Upper lobe of right lung (tissue), 1 donor: ENCODE measurements around the gene CAPN10. TPM values are rescaled to one million over a fixed set of nuclear protein-coding genes. Genes with fewer than 3 reads are reported as not detected.

Source experiments
- ATAC-seq: fragments of 200-7000 bp; cut with Tn5 transposase; one replicate; pipeline ENCODE4 v1.9.1; 2020; ENCODE audit warnings: mild to moderate bottlenecking, moderate library complexity
- DNase-seq: peaks from one replicate; pipeline ENCODE4 v3.0.0-alpha.2; 2020
- H3K27ac ChIP-seq: fragments of 200-600 bp; one replicate; pipeline ENCODE4 v1.8.0; 2022
- H3K27me3 ChIP-seq: fragments of 200-600 bp; one replicate; pipeline ENCODE4 v1.8.0; 2022; ENCODE audit warnings: mild to moderate bottlenecking
- H3K36me3 ChIP-seq: fragments of 200-600 bp; one replicate; pipeline ENCODE4 v1.8.0; 2022
- H3K4me1 ChIP-seq: fragments of 200-600 bp; one replicate; pipeline ENCODE4 v1.8.0; 2022
- H3K4me3 ChIP-seq: fragments of 200-600 bp; one replicate; pipeline ENCODE4 v1.8.0; 2022; ENCODE audit warnings: mild to moderate bottlenecking
- H3K9me3 ChIP-seq: fragments of 200-600 bp; one replicate; pipeline ENCODE4 v1.8.0; 2022
- intact Hi-C: fragments of 100-400 bp; cut with DNase I; formaldehyde crosslinking; loops from one replicate; pipeline ENCODE4 v1.11.0; 2022
- total RNA-seq: library from RNA; stranded (reverse); fragmentation: NEBNext Ultra II Directional; extraction: Animal tissue kit (Norgen Biotek cat#: 25700); gene quantifications from one replicate; pipeline ENCODE4 v1.2.1, GENCODE V29; 2021
- TF ChIP-seq, protein P1 (sequence below): fragments of 200-600 bp; IDR thresholded peaks from one replicate; pipeline ENCODE4 v1.8.0; 2022; ENCODE audit warnings: antibody characterized with exemption
- donor health status: DM: no; HTN: yes; CAD: no; lungs with severe emphysema.

CAPN10 gene
- total RNA-seq, 1 donor from 2014 or later, result 31.8 TPM

DNA sequence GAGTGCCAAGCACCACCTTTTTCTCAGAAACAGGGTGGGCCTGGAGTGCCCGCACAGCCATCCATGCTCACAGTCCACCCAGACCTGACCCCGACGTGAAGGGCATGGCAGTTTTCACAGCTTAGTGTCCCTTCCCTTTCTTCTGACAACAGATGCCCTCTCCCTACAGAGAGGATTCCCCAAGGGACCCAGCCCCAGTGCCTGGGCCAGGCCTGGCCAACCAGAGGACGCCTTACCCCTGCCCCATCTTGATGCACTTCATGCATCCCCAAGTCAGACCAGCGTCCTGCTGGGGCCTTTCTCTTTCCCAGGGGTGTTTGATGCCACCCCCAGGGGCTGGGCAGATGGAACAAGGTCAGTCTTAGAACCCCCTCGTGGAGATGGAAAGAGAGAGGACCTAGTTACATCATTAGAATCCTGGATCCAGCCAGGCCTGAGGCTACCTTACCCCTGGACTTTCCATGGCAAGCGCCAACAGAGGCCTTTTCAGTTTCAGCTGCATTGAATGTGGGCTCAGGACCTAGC is 32.5 kb upstream of the CAPN10 start:
- Histone ChIP-seq H3K4me1 (peaks cover 20% of the 10 kb centered on the region), H3K36me3 (peaks cover 11% of the 10 kb centered on the region), H3K27ac (no peak overlapping the region), H3K4me3 (no peak overlapping the region), H3K27me3 (no peaks in the 10 kb centered on the region), H3K9me3 (no peaks in the 10 kb centered on the region)
- TF ChIP-seq, protein P1, sequence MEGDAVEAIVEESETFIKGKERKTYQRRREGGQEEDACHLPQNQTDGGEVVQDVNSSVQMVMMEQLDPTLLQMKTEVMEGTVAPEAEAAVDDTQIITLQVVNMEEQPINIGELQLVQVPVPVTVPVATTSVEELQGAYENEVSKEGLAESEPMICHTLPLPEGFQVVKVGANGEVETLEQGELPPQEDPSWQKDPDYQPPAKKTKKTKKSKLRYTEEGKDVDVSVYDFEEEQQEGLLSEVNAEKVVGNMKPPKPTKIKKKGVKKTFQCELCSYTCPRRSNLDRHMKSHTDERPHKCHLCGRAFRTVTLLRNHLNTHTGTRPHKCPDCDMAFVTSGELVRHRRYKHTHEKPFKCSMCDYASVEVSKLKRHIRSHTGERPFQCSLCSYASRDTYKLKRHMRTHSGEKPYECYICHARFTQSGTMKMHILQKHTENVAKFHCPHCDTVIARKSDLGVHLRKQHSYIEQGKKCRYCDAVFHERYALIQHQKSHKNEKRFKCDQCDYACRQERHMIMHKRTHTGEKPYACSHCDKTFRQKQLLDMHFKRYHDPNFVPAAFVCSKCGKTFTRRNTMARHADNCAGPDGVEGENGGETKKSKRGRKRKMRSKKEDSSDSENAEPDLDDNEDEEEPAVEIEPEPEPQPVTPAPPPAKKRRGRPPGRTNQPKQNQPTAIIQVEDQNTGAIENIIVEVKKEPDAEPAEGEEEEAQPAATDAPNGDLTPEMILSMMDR, result no peak
- DNase-seq, result no peak
- intact Hi-C loops, result no loop called here
- ATAC-seq, result no peak

DNA sequence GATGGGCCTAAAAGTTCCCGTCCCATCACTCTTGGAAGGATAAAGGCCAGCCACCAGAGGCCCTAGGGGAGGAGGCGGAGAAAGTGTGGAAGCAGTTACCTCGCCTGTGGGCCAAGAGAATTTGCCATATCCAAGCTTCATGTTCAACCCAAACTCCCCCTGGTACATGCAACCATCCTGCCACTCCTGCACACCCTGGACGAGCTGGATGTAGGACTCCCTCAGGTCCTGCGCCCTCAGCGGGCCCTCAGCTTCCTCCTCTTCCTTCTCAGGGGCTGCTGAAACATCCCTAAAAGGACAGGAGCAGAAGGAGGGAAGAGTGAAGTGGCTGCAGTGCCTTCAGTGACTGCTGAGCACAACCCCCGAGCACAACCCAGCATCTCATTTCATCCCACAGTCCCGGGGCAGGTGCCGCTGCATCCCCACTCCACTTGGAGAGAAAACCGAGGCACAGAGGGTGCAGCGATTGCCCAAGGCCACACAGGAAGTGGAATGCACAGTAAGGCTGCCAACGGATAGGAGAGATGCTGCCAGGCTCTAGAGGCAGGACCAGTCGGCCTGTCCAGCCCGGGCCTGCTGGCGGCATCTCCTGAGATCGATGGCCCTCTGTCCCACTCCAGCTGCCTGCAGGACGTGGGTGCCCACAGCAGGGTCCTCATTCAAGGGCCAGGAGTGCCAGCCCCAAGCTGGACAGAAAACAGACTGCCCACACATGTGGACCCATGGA is 31.6 kb upstream of the CAPN10 start:
- H3K4me1 ChIP-seq, result peaks cover 29% of the 10 kb centered on the region
- DNase-seq, result no peak
- TF ChIP-seq, protein P1, result no peak

GRCh38 chr2:240555541-240556250 is 30.8 kb upstream of the CAPN10 start:
- ATAC-seq, result no peak
- TF ChIP-seq, protein P1, result no peak
- H3K36me3 ChIP-seq, result peaks cover 11% of the 10 kb centered on the region
- no peak for DNase-seq
- H3K4me1 ChIP-seq, result peaks cover 29% of the 10 kb centered on the region
- no peak overlapping the region for H3K27ac ChIP-seq
- intact Hi-C loops, result no loop called here
- H3K4me3 ChIP-seq, result no peak overlapping the region
- H3K27me3 ChIP-seq, result no peaks in the 10 kb centered on the region
- no peaks in the 10 kb centered on the region for H3K9me3 ChIP-seq

More for the DNA sequence above, 31.6 kb upstream of the CAPN10 start:
- Histone ChIP-seq H3K27ac (no peak overlapping the region), H3K4me3 (no peak overlapping the region), H3K9me3 (no peaks in the 10 kb centered on the region), H3K27me3 (no peaks in the 10 kb centered on the region), H3K36me3 (peaks cover 11% of the 10 kb centered on the region)
- ATAC-seq, result no peak
- intact Hi-C loops, result no loop called here

DNA sequence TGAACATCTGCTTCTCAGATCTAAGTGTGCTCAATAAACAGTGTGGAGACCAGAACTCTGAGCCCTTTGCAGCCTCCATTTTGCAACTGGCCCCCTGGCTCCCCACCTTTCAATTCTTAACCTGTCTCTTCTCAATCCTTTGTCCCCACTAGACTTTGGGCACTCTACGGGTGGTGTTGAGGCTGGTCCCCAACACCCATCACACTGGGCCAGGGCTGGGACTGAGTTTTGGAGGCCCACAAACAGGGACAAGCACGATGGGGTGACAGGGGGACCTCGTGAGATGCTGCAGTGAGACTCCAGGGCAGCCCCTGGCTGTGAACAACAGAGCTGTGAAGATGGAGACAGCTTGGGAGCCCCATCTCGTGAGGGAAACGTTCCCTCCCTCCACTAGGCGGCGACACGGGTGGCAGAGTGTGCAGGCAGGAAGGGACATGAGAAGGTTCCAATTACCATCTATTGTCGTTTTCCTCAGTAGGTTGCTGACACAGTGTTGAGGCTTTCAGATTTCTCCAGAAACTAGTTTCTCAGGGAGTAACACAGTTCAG is 29.9 kb upstream of the CAPN10 start:
- intact Hi-C loops, result no loop called here
- Histone ChIP-seq H3K27me3 (no peaks in the 10 kb centered on the region), H3K9me3 (no peaks in the 10 kb centered on the region), H3K27ac (no peak overlapping the region), H3K4me3 (no peak overlapping the region), H3K36me3 (peaks cover 7% of the 10 kb centered on the region), H3K4me1 (peaks cover 33% of the 10 kb centered on the region)
- TF ChIP-seq, protein P1, result peak; percentile 45
- no peak for ATAC-seq
- DNase-seq, result peak; percentile 78

- H3K4me3 ChIP-seq, result peak overlapping the region; percentile 45
- H3K4me1 ChIP-seq, result peaks cover 39% of the 10 kb centered on the region
Measured at GRCh38 chr2:240557101-240557751, 29.3 kb upstream of the CAPN10 start.

More at GRCh38 chr2:240557101-240557751, 29.3 kb upstream of the CAPN10 start:
- TF ChIP-seq, protein P1, result no peak
- no peak for DNase-seq
- no peak for ATAC-seq
- H3K36me3 ChIP-seq, result peaks cover 1% of the 10 kb centered on the region
- intact Hi-C loops, result no loop called here
- H3K9me3 ChIP-seq, result no peaks in the 10 kb centered on the region
- no peak overlapping the region for H3K27ac ChIP-seq
- H3K27me3 ChIP-seq, result no peaks in the 10 kb centered on the region
